GM19023 (cell line): ENCODE results near the gene CNTNAP2.
"Not testable (repeated sequence)": the region's sequence is repeated elsewhere in the genome, so short reads cannot be mapped to it uniquely, and the experiment has no call there.

Source experiments
- ATAC-seq: cut with Tn5 transposase; IDR thresholded peaks from one replicate; pipeline ENCODE4 v1.9.1; 2021; ENCODE audit warnings: mild to moderate bottlenecking, moderate library complexity; ENCODE audit not compliant: unreplicated experiment

The CNTNAP2 gene

DNA sequence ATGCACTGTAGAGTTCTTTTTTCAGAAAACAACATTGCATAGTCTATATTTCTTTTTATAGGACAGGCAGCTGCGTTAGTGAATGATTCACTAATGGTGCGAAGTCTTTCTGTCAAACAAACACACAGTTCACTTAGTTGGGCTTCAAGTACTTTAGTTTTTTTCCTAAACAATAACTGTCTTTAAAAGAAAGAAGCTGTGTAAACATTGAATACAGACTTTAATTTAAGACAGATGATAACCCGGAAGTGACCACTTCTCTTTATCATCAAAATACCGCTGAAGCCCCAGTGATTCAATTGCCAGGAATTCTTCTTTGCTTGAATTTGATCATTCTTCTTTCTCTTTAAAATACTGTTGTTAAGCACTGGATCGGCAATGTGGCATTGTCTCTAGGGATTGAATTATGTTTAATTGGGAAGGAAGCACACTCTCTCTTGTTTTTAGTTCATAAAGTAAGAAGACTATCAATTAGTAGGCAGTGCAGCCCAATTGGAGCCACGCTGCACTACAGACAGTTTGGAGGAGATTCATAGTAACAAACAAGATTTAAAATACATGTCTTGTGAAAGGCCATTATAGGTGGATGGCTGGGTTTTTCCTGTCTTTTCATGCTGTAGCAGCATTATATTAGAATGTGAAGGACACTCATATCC, 30.4 kb downstream of the CNTNAP2 start:
- ATAC-seq: no peak

DNA sequence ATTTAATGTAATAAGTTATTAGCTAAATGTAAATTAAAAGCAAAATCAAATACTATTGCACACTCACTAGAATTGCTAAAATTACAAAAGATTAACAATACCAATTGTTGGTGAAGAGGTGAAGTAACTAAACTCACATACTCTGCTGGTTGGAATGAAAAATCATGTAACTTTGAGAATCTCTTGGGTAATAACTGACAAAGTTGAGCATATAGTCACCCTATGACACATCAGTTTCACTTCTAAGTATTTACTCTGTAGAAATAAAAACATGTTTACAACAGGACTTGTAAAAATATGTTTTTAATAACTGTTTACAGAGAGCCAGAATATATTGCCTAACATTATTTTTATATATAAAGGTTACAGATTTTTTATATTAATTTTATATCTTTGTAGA, 33.6 kb downstream of the CNTNAP2 start:
- ATAC-seq: no peak

DNA sequence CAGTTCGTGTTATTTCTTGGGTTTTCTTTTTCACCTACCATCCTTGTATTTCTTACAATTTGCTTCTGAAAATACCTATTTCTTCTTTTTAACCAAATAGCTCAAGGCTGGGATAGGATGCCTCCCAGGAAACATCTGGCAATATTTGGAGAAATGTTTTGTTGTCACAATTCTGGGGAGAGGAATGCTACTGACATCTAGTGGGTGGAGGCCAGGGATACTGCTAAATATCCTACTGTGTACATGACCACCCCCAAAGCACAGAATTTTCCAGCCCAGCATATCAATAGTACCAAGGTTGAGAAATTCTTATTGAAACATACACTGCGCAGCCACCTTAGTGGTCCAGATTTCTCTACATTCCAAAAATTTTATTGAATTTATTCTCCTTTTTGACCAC, 55.5 kb downstream of the CNTNAP2 start:
- no peak for ATAC-seq

DNA sequence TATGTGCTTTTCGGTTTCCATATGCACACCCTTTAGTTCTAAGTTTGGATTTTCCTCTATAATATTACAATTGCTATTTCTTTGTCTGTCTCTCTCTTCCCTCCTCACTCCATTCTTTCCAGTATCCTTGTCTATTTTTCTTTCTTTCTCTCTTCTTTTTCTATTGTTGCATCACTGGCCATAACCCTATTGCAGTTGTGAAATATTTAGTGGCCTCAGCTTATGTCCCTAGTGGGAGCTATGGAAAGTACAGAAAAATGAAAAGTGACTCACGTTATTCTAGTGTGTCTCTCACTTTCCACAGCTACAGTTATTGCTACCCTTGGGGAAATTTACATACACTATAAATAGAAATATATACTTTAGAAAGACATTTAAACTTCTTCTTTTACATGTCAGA, 59.1 kb downstream of the CNTNAP2 start:
- no peak for ATAC-seq

DNA sequence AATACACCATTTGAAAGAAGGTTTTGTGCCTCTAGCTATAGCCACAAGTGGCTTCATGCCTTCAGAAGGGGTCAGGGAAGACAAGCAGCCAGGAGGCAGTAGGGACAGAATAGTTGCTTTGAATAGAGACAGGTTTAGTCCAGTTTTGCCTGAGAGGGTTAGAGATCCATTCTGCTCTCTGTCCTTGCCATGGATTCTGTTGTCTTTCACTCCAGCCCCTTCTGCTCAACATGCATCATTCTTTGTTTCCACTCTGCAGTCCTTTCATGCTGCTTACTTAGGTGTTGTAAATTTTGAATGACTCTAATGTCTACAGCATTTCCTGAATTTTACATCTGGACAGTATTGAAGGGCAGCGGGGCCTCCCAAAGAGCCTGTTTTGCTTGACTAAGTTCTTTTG, 60.3 kb downstream of the CNTNAP2 start:
- ATAC-seq: no peak

DNA sequence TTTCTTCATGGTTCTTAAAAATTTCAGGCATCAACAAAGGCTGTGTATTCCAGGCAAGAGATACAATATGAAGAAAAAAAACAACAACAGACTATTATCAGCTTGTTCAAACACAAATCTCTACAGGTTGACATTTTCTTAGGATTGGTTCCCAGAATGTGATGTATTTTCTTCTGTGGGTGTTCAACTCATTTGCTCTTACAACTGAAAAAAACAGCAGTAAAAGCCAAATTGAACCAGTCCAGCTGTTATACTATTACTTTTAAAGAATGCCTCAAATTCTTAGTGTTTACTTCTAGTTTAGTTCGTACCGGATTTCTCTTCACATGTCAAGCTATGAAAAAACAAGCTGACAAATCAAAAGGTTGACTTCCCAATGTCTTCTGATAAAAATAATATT, 60.7 kb downstream of the CNTNAP2 start:
- ATAC-seq: no peak

DNA sequence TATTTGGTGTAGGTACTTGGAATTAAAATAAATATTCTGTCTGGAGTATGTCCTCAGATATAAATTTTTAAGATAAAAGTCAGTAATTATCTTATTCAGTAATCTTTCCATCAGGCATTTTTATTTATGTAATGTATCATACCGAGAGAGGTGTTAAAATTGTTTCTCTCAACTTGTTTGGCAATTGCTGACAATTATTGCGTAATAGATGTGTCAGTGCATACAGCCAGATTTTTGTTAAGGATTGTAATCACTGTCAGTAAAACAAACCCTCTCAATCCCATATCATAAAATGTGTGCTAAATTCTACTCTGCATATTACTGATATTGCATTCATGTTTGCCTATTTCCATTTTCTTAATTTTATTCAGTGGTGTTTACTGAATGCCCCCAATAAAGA, 69.2 kb downstream of the CNTNAP2 start:
- ATAC-seq: no peak

DNA sequence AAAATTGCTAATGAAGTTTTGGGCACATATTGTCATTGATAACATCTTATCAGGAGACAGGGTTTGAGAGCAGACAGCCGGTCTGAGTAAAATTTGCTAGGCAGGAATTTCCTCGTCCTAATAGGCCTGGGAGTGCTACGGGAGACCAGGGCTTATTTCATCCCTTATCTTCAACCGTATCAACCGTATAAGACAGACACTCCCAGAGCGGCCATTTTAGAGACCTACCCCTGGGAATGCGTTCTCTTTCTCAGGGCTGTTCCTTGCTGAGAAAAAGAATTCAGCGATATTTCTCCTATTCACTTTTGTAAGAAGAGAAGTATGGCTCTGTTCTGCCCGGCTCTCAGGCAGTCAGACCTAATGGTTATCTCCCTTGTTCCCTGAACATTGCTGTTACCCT, 74.8 kb downstream of the CNTNAP2 start:
- not testable (repeated sequence) for ATAC-seq

DNA sequence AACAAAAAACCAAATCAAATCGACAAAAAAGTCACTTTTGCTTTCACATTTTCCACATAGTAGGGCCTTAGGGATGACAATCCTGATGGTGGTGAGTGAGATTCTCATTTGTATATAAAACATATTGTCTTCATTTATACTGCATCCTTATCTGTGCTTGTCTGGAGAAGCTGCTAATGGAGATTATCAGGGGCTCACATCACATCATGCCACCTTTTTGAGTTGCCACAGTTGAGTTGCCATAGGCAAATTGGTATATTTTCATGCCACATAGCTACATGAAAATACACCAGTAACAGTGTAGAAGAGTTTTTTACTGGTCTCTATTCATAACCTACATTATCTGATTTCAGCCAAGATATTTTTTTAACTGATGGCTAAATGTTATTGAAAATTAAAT, 85.3 kb downstream of the CNTNAP2 start:
- ATAC-seq: no peak

DNA sequence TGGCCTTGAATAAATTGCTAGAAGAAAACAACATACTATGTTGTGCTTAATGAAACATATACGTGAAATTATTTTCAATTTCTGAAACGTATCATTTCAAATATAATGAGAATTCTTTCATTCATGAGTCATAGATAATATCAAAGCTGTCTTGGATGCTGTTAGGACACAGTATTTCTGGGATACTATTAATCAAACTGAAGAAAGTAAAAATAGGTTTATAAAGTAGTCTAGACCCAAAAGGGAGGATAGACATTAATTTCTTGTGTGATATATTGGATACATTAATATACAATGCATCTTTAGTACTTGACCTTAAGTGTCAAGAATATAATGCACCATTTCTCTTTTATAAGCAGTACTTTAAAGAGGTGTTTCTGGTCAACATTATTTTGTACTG, 89.7 kb downstream of the CNTNAP2 start:
- no peak for ATAC-seq

DNA sequence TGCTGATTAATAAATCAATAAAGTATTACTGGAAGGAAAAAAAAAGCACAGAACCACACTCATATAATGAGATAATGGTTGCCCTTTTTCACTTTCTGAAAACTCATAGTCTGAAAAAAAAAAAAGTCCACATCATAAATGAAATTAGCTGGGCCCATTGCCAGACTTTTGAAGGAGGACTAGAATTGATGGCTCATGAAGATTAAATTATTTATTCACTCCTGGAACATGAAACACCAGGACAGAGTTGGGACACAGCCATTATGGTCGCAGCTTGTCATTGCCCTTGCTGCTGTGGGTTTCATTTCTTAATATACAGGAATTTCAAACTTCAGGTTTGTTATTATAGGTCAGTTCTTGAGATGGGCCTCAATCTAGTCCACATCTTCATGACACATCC, 91.9 kb downstream of the CNTNAP2 start:
- ATAC-seq: no peak

DNA sequence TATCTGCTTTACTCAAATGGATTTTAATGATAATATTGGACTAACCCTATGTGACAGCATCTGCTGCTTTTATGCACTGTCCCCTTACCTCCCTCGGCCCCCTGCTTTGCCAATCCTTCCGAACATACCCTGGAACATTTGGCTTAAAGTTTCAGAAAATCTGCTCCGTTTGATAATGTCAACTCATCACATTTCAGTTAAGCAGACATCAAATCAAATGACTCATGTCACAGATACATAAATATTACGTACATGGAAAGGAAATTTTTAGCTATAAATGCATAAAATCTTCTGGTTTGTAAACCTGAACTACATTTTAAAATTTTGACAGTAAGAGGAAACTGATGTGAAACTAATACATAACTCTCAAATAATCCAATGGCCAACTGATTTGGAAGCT, 98.2 kb downstream of the CNTNAP2 start:
- no peak for ATAC-seq

DNA sequence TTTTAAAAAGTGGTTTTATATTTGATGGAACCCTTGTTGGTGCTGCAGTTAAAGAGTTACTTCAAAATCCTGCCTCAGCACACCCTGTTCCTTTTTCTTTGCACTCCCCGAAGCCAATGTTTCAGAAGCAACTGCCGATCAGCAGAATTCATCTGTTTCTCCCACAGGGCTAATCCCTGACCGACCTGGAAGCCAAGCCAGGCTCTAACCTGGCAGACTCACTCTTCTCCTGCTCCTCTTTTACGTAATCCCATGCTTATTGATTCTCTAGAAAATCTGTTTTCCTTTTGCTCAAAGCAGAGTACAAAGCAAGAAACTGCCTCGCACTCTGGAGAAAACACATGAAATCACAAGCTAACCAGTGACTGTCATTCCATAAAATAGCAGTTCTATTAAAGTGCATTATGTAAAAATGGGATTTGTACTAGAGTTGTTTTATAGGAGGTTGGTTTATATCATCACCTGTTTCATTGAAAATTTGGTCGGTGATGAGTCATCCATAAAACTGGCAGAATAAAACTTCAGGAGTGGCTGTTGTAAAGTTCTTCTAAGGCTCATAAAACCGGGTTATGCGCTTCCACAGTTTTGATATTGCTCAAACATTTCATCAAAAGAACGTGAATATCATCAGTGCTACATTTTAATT, 99.9 kb downstream of the CNTNAP2 start:
- ATAC-seq: no peak

DNA sequence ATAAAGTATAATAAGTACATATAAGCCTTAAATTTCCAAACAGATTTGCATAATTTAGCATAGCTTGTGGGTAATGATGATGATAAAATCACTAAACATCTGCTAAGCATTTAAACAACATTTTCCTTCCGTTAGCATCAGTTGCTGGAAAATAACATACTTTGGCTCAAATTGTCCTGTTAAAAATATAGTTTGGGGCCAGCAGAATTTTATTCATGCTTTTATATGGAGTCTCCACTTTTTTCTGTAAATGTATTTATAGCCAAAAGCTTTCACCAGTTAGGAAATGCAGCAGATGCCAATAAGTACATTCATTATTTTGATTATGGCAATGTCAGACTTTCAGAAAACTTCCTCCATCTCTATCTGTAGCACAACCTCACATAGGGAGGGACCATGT, 107.2 kb downstream of the CNTNAP2 start:
- ATAC-seq: no peak

DNA sequence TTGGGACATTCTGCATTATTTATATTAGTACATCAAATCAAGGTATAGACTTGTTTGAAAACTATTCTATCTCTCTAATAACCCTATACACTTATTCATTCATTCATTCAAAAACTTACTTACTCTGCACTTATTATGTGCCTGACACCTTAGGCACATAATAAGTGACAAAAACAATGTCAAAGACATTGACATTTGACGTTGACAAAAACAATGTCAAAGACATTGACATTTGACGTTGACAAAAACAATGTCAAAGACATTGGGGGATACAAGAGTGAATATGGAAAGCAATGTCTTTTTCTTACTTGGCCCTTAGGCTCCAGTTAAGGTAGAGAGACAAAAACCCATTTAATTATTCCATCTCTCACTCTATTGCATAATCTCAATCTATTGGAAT, 116.0 kb downstream of the CNTNAP2 start:
- ATAC-seq: no peak

DNA sequence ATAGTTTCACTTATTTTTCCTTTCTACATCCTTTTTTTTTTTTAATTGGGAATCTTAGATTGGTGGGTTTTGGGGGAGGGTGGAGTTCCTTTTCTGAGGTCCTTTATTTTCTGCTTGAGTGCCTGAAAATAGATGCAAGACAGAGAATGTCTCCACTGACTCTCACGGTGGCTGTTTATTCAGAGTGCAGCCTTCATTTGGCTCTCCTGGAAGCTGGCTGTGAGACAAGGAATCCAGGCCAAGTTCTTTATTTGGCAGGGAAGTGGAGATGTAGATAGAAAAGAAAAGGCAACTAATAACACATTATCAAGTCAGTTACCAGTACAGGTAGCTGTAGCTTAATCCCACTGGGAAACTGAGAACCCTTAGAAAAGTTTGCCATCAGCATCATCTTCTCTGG, 118.6 kb downstream of the CNTNAP2 start:
- no peak for ATAC-seq

DNA sequence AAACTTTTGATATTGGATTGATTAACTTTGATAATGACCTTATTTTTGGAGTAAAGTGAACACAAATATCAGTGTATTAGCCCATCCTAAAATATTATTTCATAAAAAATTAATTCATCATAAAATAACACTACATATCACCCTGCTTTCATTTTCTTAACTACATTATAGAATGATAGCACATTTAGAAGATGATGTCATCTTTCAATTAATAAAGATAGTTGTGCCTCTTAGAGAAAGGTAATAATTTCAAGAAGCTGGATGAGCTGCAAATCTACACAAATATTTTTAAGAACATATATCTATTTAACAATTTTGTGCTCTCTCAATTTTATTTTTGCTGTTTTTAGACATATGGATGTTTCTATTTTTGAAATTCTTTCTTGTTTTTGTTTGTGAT, 126.1 kb downstream of the CNTNAP2 start:
- ATAC-seq: no peak

DNA sequence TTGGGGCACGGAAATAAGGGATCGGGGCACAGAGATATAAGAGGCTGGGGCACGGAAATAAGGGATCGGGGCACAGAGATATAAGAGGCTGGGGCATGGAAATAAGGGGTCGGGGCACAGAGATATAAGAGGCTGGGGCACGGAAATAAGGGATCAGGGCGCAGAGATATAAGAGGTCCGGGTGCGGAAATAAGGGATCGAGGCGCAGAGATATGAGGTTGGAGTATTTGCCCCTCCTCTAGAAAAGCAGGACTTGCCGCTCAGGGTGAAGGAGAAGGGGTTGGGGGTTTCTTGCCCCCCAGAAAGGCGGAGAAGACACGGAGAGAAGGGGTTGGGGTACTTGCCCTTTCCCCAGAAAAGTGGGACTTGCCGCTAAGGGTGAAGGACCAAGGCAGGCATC, 131.4 kb downstream of the CNTNAP2 start:
- ATAC-seq: not testable (repeated sequence)

DNA sequence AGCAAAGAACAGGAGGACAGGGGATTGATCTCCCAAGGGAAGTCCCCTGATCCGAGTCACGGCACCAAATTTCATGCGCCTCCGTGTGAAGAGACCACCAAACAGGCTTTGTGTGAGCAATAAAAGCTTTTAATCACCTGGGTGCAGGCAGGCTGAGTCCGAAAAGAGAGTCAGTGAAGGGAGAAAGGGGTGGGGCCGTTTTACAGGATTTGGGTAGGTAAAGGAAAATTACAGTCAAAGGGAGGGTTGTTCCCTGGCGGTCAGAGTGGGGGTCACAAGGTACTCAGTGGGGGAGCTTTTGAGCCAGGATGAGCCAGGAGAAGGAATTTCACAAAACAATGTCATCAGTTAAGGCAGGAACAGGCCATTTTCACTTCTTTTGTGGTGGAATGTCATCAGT, 132.1 kb downstream of the CNTNAP2 start:
- ATAC-seq: not testable (repeated sequence)

DNA sequence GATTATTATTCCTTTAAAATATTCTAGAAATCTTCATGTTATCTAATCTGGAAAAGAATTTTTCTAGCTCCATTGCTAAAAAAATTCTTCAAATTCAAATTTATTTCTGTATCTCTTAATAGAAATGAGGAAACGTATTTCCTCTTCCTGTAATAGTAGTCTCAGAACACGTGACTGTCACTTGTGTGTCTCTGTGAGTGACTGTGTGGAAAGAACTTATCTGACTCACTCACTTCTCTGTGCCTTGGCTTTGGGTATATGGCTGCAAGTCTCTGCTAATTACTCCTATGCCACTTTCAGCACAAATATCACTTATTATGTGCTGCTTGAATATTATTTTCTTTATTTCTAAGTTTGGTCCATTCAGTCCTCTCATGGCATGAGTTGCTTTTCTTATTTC, 132.7 kb downstream of the CNTNAP2 start:
- no peak for ATAC-seq

DNA sequence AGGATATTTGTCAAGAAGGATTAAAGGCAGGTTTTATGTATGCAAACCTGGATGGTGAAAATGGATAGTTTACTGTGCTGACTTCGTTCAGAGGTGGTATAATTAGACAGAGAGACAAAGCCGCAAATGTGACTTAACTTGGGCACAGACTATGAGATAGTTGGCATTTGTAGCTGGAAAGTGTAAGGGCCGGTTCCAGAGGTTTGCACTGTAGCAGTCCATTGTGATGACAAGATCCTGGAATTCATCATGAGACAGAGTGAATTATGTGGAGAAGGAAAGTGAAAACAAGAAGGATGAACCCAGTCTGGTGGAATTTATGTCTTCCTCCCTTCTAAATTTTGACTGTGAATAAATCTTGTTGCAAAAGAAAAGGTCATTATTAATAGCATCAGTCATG, 139.0 kb downstream of the CNTNAP2 start:
- ATAC-seq: no peak

DNA sequence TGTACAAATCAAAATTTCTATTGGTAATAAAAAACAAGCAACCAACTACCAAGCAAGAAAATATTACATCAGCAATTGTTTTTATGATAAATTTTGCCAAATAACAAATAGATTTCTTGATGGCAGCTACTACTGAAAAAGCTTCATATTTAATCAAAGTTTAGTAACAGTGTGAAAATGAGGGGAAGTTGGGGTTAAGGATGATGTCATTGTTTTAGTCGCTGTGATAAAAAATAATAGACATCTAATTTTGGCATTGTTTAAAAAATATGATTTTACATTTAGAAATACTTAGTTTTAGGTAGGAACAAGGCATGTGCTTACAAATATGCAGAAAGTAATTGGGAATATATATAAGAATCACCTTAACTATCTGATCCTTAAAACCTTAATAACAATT, 145.9 kb downstream of the CNTNAP2 start:
- ATAC-seq: no peak

DNA sequence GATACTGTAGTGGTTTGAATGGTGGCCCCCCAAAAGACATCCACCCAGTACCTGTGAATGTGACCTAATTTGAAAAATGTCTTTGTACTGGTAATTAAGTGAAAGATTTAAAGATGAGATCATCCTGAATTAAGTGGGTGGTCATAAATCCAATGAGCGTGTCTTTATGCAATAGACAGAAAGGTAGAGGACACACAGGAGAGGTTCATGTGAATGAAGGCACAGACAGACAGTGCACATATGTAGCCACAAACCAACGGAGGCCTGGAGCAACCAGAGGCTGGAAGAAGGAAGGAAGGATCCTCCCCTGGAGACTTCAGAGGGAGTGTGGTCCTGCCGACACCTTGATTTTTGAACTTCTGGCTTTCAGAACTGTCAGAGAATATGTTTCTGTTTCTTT, 160.3 kb downstream of the CNTNAP2 start:
- no peak for ATAC-seq
